Ishikawa (cell line): ENCODE data around the gene AGO1.

Source experiments
- CEBPB ChIP-seq: IDR thresholded peaks from 2 replicates; pipeline ENCODE4 v1.6.1; 2012
- CREB1 ChIP-seq: IDR thresholded peaks from 2 replicates; pipeline ENCODE4 v1.6.1; 2012; ENCODE audit warnings: low read depth
- EP300 ChIP-seq: IDR thresholded peaks from 2 replicates; pipeline ENCODE4 v1.6.1; 2012; ENCODE audit warnings: borderline replicate concordance
- FOXM1 ChIP-seq: IDR thresholded peaks from 2 replicates; pipeline ENCODE4 v1.6.1; 2012; ENCODE audit warnings: low read depth, borderline replicate concordance
- NFIC ChIP-seq: IDR thresholded peaks from 2 replicates; pipeline ENCODE4 v1.6.1; 2012
- RAD21 ChIP-seq: IDR thresholded peaks from 2 replicates; pipeline ENCODE4 v1.6.1; 2012; ENCODE audit warnings: low read depth
- TAF1 ChIP-seq: IDR thresholded peaks from 2 replicates; pipeline ENCODE4 v1.6.1; 2012; ENCODE audit warnings: low read depth, mild to moderate bottlenecking
- TCF12 ChIP-seq: IDR thresholded peaks from 2 replicates; pipeline ENCODE4 v1.6.1; 2012; ENCODE audit warnings: low read depth
- YY1 ChIP-seq: IDR thresholded peaks from 2 replicates; pipeline ENCODE4 v1.6.1; 2012; ENCODE audit warnings: low read depth
- TF ChIP-seq, protein P1 (sequence below): IDR thresholded peaks from 2 replicates; pipeline ENCODE4 v1.6.1; 2012

DNA sequence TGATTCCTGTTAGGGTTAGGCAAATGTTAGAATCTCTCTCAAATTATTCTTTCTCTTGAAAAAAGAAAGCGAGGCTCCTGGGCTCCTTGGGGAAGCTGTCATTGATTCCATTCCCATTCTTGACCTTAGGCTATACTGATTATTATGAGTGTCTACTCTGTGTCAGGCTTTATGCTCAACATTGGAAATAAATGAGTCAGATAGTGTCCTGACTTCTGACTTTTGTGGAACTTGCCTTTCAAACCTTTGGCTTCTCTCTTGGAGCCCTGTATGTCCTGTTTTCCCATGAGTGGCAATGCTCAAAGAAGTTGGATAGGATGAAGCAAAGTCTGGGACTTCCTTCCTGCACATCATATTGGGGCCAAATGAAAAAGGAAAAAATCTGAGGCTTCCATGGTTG is 11.6 kb downstream of the AGO1 start:
- TF ChIP-seq CEBPB (no peak), CREB1 (no peak), YY1 (no peak), EP300 (no peak), TAF1 (no peak), FOXM1 (no peak), NFIC (no peak), TCF12 (no peak), RAD21 (no peak)
- TF ChIP-seq, protein P1, sequence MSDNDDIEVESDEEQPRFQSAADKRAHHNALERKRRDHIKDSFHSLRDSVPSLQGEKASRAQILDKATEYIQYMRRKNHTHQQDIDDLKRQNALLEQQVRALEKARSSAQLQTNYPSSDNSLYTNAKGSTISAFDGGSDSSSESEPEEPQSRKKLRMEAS = no peak
